ENCODE results near the gene TNRC6A.
A peak's percentile ranks its signal among the peaks of the same experiment; 100 is the strongest.

DNA sequence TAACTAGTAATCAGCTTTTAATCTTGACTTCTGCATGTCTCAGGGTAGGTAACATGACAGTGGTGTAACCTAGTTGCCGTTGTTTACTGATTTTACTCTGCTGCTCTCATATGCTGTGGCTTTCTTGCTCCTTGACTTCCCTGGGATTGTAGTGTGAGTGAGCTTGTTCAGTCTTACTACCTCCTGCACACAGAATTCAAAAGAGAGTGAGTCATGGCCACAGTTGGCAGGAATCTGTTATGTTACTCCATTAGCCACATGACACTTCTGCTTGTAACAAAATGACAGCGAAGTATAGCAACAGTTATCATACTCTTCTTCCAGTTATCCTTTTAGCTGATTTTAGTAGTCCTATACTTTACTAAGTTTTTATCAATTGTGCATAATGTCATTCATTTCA is 18.8 kb downstream of the TNRC6A start:
- TF ChIP-seq, protein P1, sequence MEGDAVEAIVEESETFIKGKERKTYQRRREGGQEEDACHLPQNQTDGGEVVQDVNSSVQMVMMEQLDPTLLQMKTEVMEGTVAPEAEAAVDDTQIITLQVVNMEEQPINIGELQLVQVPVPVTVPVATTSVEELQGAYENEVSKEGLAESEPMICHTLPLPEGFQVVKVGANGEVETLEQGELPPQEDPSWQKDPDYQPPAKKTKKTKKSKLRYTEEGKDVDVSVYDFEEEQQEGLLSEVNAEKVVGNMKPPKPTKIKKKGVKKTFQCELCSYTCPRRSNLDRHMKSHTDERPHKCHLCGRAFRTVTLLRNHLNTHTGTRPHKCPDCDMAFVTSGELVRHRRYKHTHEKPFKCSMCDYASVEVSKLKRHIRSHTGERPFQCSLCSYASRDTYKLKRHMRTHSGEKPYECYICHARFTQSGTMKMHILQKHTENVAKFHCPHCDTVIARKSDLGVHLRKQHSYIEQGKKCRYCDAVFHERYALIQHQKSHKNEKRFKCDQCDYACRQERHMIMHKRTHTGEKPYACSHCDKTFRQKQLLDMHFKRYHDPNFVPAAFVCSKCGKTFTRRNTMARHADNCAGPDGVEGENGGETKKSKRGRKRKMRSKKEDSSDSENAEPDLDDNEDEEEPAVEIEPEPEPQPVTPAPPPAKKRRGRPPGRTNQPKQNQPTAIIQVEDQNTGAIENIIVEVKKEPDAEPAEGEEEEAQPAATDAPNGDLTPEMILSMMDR (IDR thresholded peaks at IDR 0.05; ENCODE audit: low read depth, low read length, missing input control), result no peak
- TF ChIP-seq, protein P2, sequence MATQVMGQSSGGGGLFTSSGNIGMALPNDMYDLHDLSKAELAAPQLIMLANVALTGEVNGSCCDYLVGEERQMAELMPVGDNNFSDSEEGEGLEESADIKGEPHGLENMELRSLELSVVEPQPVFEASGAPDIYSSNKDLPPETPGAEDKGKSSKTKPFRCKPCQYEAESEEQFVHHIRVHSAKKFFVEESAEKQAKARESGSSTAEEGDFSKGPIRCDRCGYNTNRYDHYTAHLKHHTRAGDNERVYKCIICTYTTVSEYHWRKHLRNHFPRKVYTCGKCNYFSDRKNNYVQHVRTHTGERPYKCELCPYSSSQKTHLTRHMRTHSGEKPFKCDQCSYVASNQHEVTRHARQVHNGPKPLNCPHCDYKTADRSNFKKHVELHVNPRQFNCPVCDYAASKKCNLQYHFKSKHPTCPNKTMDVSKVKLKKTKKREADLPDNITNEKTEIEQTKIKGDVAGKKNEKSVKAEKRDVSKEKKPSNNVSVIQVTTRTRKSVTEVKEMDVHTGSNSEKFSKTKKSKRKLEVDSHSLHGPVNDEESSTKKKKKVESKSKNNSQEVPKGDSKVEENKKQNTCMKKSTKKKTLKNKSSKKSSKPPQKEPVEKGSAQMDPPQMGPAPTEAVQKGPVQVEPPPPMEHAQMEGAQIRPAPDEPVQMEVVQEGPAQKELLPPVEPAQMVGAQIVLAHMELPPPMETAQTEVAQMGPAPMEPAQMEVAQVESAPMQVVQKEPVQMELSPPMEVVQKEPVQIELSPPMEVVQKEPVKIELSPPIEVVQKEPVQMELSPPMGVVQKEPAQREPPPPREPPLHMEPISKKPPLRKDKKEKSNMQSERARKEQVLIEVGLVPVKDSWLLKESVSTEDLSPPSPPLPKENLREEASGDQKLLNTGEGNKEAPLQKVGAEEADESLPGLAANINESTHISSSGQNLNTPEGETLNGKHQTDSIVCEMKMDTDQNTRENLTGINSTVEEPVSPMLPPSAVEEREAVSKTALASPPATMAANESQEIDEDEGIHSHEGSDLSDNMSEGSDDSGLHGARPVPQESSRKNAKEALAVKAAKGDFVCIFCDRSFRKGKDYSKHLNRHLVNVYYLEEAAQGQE (IDR thresholded peaks at IDR 0.05), result no peak
- TF ChIP-seq FOXA2 (IDR thresholded peaks at IDR 0.05), result no peak
- no peak for TF ChIP-seq RAD21 (IDR thresholded peaks at IDR 0.05)
- TF ChIP-seq, protein P3, sequence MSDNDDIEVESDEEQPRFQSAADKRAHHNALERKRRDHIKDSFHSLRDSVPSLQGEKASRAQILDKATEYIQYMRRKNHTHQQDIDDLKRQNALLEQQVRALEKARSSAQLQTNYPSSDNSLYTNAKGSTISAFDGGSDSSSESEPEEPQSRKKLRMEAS (IDR thresholded peaks at IDR 0.05), result no peak
- no peak for TF ChIP-seq TAF1 (conservative IDR thresholded peaks at IDR 0.05)
- no peak for TF ChIP-seq EGR1 (IDR thresholded peaks at IDR 0.05; ENCODE audit: low read depth in 2 of 2)
- no peak for TF ChIP-seq YY1 (IDR thresholded peaks at IDR 0.05)
- peak; percentile 34 to 71 for TF ChIP-seq JUND (IDR thresholded peaks at IDR 0.05)
- no peak for TF ChIP-seq SP1 (IDR thresholded peaks at IDR 0.05)
- TF ChIP-seq, protein P4, sequence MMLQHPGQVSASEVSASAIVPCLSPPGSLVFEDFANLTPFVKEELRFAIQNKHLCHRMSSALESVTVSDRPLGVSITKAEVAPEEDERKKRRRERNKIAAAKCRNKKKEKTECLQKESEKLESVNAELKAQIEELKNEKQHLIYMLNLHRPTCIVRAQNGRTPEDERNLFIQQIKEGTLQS (IDR thresholded peaks at IDR 0.05), result no peak
- TF ChIP-seq GABPA (IDR thresholded peaks at IDR 0.05 in 1 of 2, conservative IDR thresholded peaks at IDR 0.05 in 1 of 2), result no peak
- TF ChIP-seq, protein P5, sequence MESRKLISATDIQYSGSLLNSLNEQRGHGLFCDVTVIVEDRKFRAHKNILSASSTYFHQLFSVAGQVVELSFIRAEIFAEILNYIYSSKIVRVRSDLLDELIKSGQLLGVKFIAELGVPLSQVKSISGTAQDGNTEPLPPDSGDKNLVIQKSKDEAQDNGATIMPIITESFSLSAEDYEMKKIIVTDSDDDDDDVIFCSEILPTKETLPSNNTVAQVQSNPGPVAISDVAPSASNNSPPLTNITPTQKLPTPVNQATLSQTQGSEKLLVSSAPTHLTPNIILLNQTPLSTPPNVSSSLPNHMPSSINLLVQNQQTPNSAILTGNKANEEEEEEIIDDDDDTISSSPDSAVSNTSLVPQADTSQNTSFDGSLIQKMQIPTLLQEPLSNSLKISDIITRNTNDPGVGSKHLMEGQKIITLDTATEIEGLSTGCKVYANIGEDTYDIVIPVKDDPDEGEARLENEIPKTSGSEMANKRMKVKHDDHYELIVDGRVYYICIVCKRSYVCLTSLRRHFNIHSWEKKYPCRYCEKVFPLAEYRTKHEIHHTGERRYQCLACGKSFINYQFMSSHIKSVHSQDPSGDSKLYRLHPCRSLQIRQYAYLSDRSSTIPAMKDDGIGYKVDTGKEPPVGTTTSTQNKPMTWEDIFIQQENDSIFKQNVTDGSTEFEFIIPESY (IDR thresholded peaks at IDR 0.05), result no peak
- no peak for TF ChIP-seq HNF4G (IDR thresholded peaks at IDR 0.05)

Data from liver (tissue), 3 donors.